ENCODE results near the gene DCTPP1. TPM values are rescaled to one million over a fixed set of nuclear protein-coding genes. Genes with fewer than 3 reads are reported as not detected.

DCTPP1 gene
- total and polyA plus RNA-seq, 2 donors (not counting 3 experiments of a cell fraction or from before 2014, with no cell fraction given) = 68.0 to 88.6 TPM

DNA sequence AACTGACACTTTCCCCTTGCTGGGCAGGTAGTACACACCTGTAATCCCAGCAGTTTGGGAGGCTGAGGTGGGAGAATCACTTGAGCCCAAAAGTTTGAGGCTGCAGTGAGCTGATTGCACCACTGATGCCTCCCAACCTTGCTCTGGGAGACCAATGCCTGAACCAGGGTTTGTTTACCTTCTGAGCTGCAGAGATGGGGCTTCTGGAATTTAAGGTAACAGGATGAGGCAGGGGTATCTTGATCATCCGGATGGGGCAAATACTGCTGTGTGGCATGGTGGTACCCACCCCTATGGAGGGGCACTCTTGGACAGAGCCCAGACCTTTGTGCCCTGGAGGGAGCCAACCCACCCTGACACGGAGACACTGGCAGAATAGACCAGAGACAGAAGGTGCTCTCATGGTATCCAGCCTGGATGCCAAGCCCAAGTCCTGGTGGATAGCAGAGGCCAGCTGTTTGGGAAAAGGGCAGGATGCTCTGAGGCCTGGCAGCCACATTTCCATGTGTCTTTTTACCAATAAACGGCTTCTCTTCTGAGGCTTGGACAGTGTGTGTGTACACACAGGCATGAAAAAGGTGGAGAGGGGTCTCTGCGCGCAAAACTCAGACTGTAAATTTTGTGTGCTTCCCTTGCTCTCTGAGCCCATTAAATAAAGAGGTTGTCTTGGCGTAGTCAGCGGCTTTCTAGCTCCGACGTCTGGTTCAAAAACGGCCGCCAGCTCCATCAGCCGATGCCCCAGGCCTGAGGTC is 30.2 kb downstream of the DCTPP1 start:
- Histone ChIP-seq H2AFZ (ENCODE audit: low read depth, low read length) (peak overlapping the region; percentile 23), H3K4me2 (ENCODE audit: insufficient read depth, low read length) (peak overlapping the region; percentile 92), H4K20me1 (replicated peaks; ENCODE audit: control insufficient read depth, extremely low read depth, insufficient read depth, low read length) (no peaks in the 10 kb centered on the region), H3K4me1 (ENCODE audit: control insufficient read depth, extremely low read depth, insufficient read depth, low read length) (peaks cover 17% of the 10 kb centered on the region), H3K4me3 (replicated peaks in 1 of 3; ENCODE audit: insufficient read depth in 1 of 3, low read depth in 1 of 3, low read length in 3 of 3) (peak overlapping the region in 2 of 3 experiments; percentile 23 to 60), H3K9ac (replicated peaks; ENCODE audit: extremely low read depth, insufficient read depth, low read length) (peak overlapping the region; percentile 83), H3K36me3 (ENCODE audit: control insufficient read depth in 2 of 2, extremely low read depth in 1 of 2, insufficient read depth in 2 of 2, low read length in 2 of 2) (peaks cover 0 to 19% of the 10 kb centered on the region in 2 experiments), H3K9me3 (replicated peaks; ENCODE audit: control insufficient read depth, insufficient read depth, low read length) (no peaks in the 10 kb centered on the region), H3K79me2 (ENCODE audit: control insufficient read depth, insufficient read depth, low read length) (peaks cover 9% of the 10 kb centered on the region), H3K27ac (ENCODE audit: insufficient read depth, low read depth, low read length) (peak overlapping the region; percentile 89), H3K9me1 (replicated peaks; ENCODE audit: control insufficient read depth, extremely low read depth, insufficient read depth, low read length) (no peaks in the 10 kb centered on the region), H3K27me3 (ENCODE audit: control insufficient read depth in 2 of 2, insufficient read depth in 2 of 2, low read length in 2 of 2) (no peaks in the 10 kb centered on the region)
- DNase-seq (ENCODE audit: low read depth, low spot score) = no peak
- peak; percentile 31 for FAIRE-seq
- intact Hi-C loops (cut with micrococcal nuclease) = loop anchor here (1.0 to 10.0 kb wide), 6 partner anchors 10 to 305 kb away; partner anchors contain the start of genes TBC1D10B, TBX6 and YPEL3
- POLR2A ChIA-PET = interaction anchor here (0.7 kb wide), 1 partner anchor 21 kb away, joined by 4 read pairs; no protein-coding TSS in a partner anchor
- TSS peak; percentile 70 for BruUV-seq (replicated peaks)
- TF ChIP-seq, protein P1, sequence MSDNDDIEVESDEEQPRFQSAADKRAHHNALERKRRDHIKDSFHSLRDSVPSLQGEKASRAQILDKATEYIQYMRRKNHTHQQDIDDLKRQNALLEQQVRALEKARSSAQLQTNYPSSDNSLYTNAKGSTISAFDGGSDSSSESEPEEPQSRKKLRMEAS (IDR thresholded peaks at IDR 0.05; ENCODE audit: insufficient read depth, insufficient read length) = no peak
- TF ChIP-seq FOS (IDR thresholded peaks at IDR 0.05; ENCODE audit: borderline replicate concordance, insufficient read depth, low read length) = no peak
- no peak for TF ChIP-seq JUN (IDR thresholded peaks at IDR 0.05; ENCODE audit: borderline replicate concordance, insufficient read depth, insufficient read length, low read depth)
- TF ChIP-seq, protein P2, sequence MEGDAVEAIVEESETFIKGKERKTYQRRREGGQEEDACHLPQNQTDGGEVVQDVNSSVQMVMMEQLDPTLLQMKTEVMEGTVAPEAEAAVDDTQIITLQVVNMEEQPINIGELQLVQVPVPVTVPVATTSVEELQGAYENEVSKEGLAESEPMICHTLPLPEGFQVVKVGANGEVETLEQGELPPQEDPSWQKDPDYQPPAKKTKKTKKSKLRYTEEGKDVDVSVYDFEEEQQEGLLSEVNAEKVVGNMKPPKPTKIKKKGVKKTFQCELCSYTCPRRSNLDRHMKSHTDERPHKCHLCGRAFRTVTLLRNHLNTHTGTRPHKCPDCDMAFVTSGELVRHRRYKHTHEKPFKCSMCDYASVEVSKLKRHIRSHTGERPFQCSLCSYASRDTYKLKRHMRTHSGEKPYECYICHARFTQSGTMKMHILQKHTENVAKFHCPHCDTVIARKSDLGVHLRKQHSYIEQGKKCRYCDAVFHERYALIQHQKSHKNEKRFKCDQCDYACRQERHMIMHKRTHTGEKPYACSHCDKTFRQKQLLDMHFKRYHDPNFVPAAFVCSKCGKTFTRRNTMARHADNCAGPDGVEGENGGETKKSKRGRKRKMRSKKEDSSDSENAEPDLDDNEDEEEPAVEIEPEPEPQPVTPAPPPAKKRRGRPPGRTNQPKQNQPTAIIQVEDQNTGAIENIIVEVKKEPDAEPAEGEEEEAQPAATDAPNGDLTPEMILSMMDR (IDR thresholded peaks at IDR 0.05; ENCODE audit: extremely low read depth in 1 of 2, insufficient read depth in 1 of 2, low read depth in 1 of 2, low read length in 2 of 2) = no peak
- no peak for TF ChIP-seq MYC (IDR thresholded peaks at IDR 0.05; ENCODE audit: low read depth, low read length)
- no peak for TF ChIP-seq GATA2 (IDR thresholded peaks at IDR 0.05; ENCODE audit: insufficient read depth, insufficient read length, low read depth, low read length)
- TF ChIP-seq POLR2A (IDR thresholded peaks at IDR 0.05; ENCODE audit: low read depth, low read length) = no peak
- TF ChIP-seq EZH2 (IDR thresholded peaks at IDR 0.05; ENCODE audit: borderline replicate concordance, low read depth, low read length, severe bottlenecking) = no peak
- TF ChIP-seq POLR2AphosphoS5 (IDR thresholded peaks at IDR 0.05; ENCODE audit: insufficient read depth, low read depth, low read length) = no peak
- dilution Hi-C loops (cut with MboI; ENCODE audit: extremely low pct_ligation_motif_present, low sequenced_read_pairs) = no loop called here
- CTCF ChIA-PET = interaction anchor here (0.7 to 2.1 kb wide), 6 partner anchors 10 to 31 kb away, joined by 3 to 12 read pairs (median 4); partner anchors contain the start of genes DCTPP1 and TBC1D10B

Measured in endothelial cell of umbilical vein (primary cell).